SIG-M5 treated with dmso at 0.1 percent for 504 hours (cell line): ENCODE data around the gene ACHE.

Source experiments
- DNase-seq: peaks from one replicate; lab custom pipeline; 2025; ENCODE audit not compliant: unreplicated experiment; lab: John Stamatoyannopoulos, UW

ACHE gene

GRCh38 chr7:100886142-100886935 is 9.3 kb downstream of the ACHE start:
- DNase-seq: no peak

- no peak for DNase-seq
These were observed 10.1 kb downstream of the ACHE start for GRCh38 chr7:100885440-100886141.

GRCh38 chr7:100884736-100885439 is 10.8 kb downstream of the ACHE start:
- DNase-seq: peak; percentile 54

- no peak for DNase-seq
These were observed 12.7 kb downstream of the ACHE start for GRCh38 chr7:100882785-100883526.

- DNase-seq: no peak
These were observed 13.5 kb downstream of the ACHE start for GRCh38 chr7:100882201-100882600.

GRCh38 chr7:100881136-100881535 is 14.6 kb downstream of the ACHE start:
- no peak for DNase-seq

GRCh38 chr7:100880645-100881044 is 15.0 kb downstream of the ACHE start:
- no peak for DNase-seq

GRCh38 chr7:100879685-100880261 is 15.9 kb downstream of the ACHE start:
- DNase-seq: no peak

- no peak for DNase-seq
These were observed 17.0 kb downstream of the ACHE start for GRCh38 chr7:100878685-100879084.

- DNase-seq: no peak
These were observed 17.7 kb downstream of the ACHE start for GRCh38 chr7:100878013-100878412.

GRCh38 chr7:100875356-100875751 is 20.3 kb downstream of the ACHE start:
- DNase-seq: no peak

GRCh38 chr7:100874577-100875355 is 20.9 kb downstream of the ACHE start, which contains the start of gene SRRT:
Gene SRRT, plus strand, starts transcription at chr7:100875103. Its CDS starts 488 bp downstream, at chr7:100875591.
- peak; percentile 96 for DNase-seq

GRCh38 chr7:100874300-100874576 is 21.4 kb downstream of the ACHE start:
- DNase-seq: no peak

- DNase-seq: no peak
These were observed 21.9 kb downstream of the ACHE start for GRCh38 chr7:100873599-100874299.

GRCh38 chr7:100867776-100868485 is 27.8 kb downstream of the ACHE start:
- no peak for DNase-seq

- peak; percentile 77 for DNase-seq
These were observed 28.5 kb downstream of the ACHE start, which contains the start of gene TRIP6 for GRCh38 chr7:100867040-100867775. Gene TRIP6, plus strand, starts transcription at chr7:100867387. Its CDS starts 111 bp downstream, at chr7:100867498.

- no peak for DNase-seq
These were observed 29.0 kb downstream of the ACHE start for GRCh38 chr7:100866729-100867039.
